ENCODE measurements around the gene HDGFL2. TPM values are rescaled to one million over a fixed set of nuclear protein-coding genes. Genes with fewer than 3 reads are reported as not detected.

HDGFL2 gene
- polyA plus RNA-seq (ENCODE audit: insufficient read length in 12 of 12) = 10 to 100 TPM in 11 of 12 donors, not detected in 1; 46.8 to 76.7 (median 51.3) TPM
- long read RNA-seq, donor 1, transcript HDGFL2-208 (16 exons, 2,281 nt) = major isoform, 5 of 15 reads
- long read RNA-seq, donor 1, partial matches to known transcripts = 7 of 15 reads
- long read RNA-seq, donor 1, other reads (novel, unspliced or antisense) = 0 of 15 reads
- long read RNA-seq, donor 2, transcript HDGFL2-208 (16 exons, 2,281 nt) = major isoform, 7 of 8 reads
- long read RNA-seq, donor 2, partial matches to known transcripts = 0 of 8 reads
- long read RNA-seq, donor 2, other reads (novel, unspliced or antisense) = 0 of 8 reads
- long read RNA-seq, donor 3, partial matches to known transcripts = 0 of 4 reads
- long read RNA-seq, donor 3, other reads (novel, unspliced or antisense) = 0 of 4 reads
- long read RNA-seq, donor 4, partial matches to known transcripts = 0 of 4 reads
- long read RNA-seq, donor 4, other reads (novel, unspliced or antisense) = 0 of 4 reads
- long read RNA-seq, donor 5, transcript HDGFL2-210 (16 exons, 2,255 nt) = minor isoform, 8 of 18 reads
- long read RNA-seq, donor 5, transcript HDGFL2-208 (16 exons, 2,281 nt) = major isoform, 10 of 18 reads
- long read RNA-seq, donor 5, partial matches to known transcripts = 0 of 18 reads
- long read RNA-seq, donor 5, other reads (novel, unspliced or antisense) = 0 of 18 reads
- long read RNA-seq, donor 6, transcript HDGFL2-208 (16 exons, 2,281 nt) = major isoform, 8 of 20 reads
- long read RNA-seq, donor 6, partial matches to known transcripts = 11 of 20 reads
- long read RNA-seq, donor 6, other reads (novel, unspliced or antisense) = 0 of 20 reads
- long read RNA-seq, donor 7, transcript HDGFL2-208 (16 exons, 2,281 nt) = major isoform, 8 of 15 reads
- long read RNA-seq, donor 7, partial matches to known transcripts = 6 of 15 reads
- long read RNA-seq, donor 7, other reads (novel, unspliced or antisense) = 0 of 15 reads
- long read RNA-seq, donor 8, transcript HDGFL2-208 (16 exons, 2,281 nt) = major isoform, 12 of 54 reads
- long read RNA-seq, donor 8, partial matches to known transcripts = 39 of 54 reads
- long read RNA-seq, donor 8, other reads (novel, unspliced or antisense) = 0 of 54 reads
- long read RNA-seq, donor 9, transcript HDGFL2-208 (16 exons, 2,281 nt) = major isoform, 5 of 17 reads
- long read RNA-seq, donor 9, partial matches to known transcripts = 8 of 17 reads
- long read RNA-seq, donor 9, other reads (novel, unspliced or antisense) = 0 of 17 reads
- long read RNA-seq, donor 10, transcript HDGFL2-208 (16 exons, 2,281 nt) = major isoform, 13 of 27 reads
- long read RNA-seq, donor 10, partial matches to known transcripts = 13 of 27 reads
- long read RNA-seq, donor 10, other reads (novel, unspliced or antisense) = 0 of 27 reads
- long read RNA-seq, donor 11, transcript HDGFL2-208 (16 exons, 2,281 nt) = major isoform, 6 of 15 reads
- long read RNA-seq, donor 11, partial matches to known transcripts = 6 of 15 reads
- long read RNA-seq, donor 11, other reads (novel, unspliced or antisense) = 0 of 15 reads

DNA sequence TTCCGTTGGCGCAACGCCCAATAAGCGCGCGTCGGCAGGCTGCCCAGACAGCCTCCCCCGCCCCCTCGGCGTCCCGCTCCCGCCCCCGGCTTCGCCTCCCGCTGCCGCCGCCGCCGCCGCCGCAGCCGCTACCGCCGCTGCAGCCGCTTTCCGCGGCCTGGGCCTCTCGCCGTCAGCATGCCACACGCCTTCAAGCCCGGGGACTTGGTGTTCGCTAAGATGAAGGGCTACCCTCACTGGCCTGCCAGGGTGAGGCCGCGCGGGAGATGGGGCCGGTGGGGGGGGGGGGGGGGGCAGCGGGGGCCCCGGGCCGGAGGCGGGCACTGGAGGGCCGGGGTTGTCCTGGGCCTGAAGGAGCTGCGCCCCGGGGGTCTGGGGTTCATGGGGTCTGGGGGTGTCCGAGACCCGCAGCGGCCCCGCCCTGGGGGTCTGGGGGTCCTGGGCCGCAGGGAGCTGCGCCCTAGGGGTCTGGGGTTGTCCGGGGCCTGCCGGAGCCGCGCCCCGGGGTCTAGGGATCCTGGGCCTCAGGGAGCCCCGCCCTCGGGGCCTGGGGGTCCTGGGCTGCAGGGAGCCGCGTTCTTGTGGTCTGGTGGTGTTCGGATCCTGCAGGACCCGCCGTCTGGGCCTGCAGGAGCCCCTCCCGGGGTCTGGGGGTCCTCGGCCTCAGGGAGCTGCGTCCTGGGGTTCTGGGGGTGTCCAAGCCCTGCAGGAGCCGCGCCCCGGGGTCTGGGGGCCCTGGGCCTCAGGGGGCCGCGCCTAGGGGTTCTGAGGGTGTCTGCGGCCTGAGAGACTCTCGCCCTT lies at the start of gene HDGFL2:
TSS of gene HDGFL2 (plus strand) at position 124 of the 801 bp plus-strand sequence. CDS start at position 178, 54 bp downstream.
- DNase-seq = no peak

DNA sequence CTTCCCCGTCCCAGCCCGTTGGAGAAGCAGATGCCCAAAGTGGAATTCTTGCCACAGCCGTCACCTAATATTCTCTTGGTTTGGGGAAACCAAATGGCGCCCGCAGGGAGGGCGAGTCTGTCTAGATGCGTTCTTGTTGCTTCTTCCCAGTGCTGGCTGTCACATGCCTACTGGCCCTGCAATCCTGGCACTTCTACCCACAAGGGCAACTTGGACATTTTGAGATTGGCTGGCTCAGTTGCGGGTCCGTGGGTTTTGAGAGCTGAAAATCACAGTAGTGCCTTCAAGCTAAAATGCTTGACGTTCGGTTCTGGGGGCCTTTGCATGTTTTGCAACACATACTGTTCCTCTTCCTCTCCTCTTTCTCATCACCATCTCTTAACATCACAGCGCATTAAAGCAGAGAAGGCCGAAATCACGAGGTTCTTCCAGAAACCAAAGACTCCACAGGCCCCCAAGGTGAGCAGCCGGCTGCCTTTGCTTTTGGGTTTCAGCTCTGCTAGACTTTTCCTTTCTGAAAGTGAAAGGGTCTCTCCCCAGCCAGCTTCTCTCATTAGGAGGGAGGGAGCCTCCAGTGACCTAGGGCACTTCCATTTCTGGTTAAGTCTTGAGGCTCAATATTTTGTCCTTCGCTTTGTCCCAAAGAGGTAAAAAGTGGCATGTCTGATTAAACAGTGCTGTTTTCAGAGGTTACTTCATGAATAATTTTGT lies 48.5 kb upstream of the HDGFL2 start:
- DNase-seq = no peak

DNA sequence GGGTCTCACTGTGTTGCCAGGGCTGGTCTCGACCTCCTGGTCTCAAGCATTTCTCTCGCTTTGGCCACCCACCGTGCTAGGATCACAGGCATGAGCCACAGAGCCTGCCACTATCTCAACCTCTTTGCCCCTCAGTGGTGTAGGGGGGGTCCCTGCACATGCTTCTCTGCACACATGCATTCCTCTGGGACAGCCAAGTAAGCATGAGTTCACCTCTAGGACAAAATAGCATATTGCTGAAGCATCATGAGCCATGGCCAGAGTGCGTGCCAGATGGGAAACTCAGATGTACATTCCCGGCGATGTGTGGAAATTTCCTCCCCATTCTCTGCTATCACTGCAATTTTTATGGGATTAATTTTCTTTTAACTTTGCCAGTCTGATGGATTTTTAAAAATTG lies 46.6 kb upstream of the HDGFL2 start:
- DNase-seq = no peak

DNA sequence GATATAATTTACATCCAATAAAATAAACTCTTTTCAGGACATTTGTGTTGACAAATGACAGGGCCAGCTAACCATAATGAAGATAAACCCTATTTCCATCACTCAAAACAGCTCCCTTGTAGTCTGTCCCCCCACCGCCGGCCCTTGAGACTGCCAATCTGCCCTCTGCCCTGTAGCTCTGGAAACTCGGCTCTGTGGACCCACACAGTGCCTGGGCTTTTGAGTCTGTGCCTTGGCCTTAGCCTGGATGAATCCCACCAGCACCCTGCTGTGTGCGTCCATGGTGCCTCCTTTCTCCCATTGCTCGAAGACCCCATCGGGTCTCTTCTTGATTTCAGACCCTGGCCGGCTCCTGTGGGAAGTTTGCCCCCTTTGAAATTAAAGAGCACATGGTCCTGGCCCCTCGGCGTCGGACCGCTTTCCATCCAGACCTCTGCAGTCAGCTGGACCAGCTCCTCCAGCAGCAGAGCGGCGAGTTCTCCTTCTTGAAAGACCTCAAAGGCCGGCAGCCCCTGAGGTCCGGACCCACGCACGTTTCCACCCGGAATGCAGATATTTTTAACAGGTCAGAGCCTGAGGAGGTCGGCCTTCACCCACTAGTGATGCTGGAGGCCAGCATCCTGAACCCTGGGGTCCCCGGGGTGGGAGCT lies 43.6 kb upstream of the HDGFL2 start:
- no peak for DNase-seq

DNA sequence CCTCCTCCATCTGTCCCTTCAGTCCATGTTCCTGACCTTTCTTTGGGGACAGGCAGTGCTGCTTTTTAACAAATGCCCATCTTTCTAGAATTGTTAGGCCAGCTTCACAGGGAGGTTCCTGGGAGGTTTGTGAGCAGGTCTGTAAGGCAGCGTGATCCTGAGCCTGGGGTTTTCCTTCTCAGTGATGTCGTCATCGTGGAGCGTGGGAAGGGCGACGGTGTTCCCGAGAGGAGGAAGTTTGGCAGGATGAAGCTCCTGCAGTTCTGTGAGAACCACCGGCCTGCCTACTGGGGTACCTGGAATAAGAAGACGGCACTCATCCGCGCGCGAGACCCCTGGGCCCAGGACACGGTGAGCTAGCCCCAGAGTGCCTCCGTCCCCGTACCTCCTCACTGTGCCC lies 42.8 kb upstream of the HDGFL2 start:
- DNase-seq = no peak

DNA sequence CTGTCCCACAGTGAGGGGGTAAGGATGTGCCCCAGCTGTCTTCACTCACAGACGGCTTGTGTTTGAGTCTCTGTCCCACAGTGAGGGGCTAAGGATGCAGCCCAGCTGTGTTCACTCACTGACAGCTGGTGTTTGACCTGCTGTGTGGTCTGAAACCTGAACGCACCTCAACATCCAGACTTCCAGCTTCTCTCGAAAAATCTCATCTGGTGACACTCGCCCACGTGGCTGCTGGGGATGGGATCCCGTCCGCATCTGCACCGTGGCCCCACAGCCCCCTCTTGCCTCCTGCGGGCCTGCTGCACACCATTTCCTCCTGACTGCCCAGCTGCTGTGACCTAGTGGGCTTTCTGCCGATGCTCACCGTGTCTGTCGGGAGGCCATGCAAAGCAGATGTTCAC lies 42.3 kb upstream of the HDGFL2 start:
- DNase-seq = no peak

DNA sequence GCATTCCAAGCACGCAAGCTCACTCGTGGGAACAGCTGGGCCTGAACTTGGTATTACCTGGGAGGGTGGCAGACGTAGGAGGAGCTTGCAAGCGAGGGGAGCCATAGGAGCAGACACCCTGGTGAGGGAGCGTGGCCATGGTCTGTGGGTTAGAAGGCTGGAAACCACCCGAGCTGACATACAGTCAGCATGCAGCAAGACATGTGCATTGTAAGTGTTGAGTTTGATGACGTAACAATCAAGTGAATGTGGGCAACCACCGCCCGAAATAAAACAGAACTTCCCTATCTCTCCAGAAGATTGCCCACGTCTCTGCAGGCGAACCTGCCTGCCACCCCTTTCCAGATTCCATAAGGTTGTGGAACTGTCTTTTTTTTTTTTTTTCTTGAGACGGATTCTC lies 41.3 kb upstream of the HDGFL2 start:
- DNase-seq = no peak

DNA sequence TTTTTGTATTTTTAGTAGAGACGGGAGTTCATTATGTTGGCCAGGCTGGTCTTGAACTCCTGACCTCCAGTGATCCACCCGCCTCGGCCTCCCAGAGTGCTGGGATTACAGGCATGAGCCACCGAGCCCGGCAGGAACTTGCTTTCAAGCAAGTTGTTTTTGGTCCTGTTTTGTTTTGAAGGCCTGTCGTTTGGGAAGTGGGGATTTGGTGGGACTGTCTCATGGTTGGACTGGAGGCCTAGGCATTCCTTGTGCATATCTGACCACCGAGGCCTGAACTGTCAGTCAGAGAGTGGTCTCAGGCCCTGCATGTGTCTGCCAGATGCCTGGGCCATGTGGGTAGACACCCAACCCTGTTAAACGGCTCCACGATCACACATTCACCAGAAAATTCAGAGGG lies 40.8 kb upstream of the HDGFL2 start:
- DNase-seq = no peak

DNA sequence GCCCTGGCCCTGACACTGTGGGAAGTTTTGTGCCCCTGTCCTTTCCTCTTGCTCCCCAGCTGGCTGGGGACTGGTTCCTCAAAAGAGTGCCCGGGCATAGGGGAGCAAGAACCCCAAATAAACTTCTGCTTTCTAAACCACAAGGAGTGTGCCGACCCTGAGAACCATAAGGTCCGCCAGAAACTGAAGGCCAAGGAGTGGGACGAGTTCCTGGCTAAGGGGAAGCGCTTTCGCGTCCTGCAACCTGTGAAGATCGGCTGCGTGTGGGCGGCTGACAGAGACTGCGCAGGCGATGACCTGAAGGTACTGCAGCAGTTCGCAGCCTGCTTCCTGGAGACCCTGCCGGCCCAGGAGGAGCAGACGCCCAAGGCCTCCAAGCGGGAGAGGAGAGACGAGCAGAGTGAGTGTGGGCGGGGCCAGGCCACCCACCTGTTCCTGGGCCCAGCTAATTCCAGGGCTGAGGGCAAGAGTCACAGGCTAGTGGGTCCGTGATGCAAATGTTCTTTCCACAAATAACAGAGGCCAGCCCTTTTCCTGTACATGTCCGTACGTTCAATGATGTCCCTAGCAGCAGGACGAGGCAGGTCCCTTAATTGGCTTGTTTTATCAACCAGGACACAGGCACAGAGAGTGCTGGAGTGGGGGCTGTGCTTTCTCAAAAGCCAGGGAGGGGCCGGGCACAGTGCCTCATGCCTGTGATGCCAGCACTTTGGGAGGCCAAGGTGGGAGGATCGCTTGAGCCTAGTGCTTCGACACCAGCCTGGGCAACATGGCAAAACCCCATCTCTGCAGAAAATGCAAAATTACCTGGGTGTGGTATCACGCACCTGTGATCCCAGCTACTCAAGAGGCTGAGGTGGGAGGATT lies 40.1 kb upstream of the HDGFL2 start:
- DNase-seq = no peak

DNA sequence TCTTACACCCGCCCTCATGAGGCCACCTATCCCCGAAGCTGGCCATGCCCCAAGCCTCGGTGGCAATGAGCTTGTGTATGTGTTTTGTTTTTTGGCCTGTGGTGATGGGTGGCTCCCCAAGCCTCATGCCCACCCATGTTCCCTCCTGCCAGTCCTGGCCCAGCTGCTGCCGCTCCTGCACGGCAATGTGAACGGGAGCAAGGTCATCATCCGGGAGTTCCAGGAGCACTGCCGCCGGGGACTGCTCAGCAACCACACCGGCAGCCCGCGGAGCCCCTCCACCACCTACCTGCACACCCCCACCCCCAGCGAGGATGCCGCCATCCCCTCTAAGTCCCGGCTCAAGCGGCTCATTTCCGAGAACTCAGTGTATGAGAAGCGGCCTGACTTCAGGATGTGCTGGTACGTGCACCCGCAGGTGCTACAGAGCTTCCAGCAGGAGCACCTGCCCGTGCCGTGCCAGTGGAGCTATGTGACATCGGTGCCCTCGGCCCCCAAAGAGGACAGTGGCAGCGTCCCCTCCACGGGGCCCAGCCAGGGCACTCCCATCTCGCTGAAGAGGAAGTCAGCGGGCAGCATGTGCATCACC lies 39.1 kb upstream of the HDGFL2 start:
- DNase-seq = no peak

DNA sequence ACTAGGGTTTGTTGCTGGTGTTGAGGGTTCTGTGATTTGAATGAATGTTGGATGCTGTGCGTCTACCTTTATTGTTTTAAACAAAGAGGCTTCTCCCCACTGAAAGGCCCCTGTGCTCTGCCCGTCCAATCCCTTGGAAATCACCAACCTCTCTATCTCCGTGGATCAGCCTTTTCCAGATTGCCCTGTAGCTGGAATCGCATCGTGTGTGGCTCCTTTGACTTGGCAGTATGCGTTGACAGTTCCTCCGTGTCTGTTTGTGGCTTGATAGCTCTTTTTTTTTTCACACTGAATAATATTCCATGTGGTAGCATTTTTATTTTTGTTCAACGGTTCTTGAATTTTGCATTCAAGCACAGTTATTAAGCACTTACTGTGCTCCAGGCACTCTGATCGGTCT lies 37.7 kb upstream of the HDGFL2 start:
- no peak for DNase-seq

DNA sequence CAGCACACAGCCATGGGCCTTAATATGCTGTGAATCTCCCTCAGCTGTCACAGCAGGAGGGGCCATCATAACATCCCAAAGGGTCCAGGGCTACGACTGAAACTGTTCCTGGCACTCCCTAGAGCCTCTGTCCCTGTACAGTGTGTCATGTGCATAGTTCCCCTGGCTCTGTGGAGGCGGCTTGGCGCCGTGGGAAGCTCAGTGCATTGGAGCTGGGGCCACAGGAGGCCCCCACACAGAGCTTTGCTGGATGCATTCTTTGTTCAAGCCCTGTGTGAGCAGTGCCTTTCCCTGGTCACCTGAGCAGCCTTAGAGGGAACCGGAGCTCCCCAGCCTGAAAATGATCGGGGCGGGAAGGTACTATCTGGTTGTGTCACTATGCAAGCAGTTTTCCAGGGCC lies 35.9 kb upstream of the HDGFL2 start:
- DNase-seq = no peak

DNA sequence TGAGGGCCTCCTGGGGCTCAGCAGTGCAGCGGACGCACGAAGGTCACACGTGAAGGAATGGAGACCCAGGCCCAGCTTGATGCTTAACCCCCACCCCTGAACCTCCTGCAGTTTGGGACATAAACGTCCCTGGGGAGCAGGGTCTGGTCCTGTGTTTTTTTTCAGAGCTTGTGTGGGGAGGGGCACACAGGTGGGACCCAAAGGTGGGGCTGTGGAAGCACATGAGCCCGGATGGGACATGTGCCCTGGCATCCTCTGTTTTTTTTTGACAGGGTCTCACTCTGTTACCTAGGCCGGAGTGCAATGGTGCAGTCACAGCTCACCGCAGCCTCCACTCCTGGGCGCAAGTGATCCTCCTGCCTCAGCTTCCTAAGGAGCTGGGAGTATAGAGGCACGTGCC lies 35.0 kb upstream of the HDGFL2 start:
- no peak for DNase-seq

DNA sequence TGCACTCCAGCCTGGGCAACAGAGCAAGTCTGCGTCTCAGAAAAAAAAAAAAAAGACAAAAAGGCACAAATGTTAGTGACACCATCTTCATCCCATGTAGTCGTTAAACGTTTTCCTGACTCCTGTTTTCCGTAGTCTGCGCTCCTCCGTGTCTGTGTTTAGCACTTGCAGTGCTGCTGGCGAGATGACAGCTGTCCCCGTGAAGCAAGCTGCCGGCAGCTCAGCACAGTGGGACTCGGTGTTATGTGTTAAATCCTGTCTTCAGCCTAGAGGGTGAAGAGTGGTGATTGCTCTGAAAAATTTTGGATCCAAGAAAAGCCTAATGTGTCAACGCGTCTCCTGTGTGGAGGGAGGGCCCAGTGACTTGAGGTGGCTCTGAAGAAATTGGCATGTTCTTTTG lies 32.9 kb upstream of the HDGFL2 start:
- no peak for DNase-seq

DNA sequence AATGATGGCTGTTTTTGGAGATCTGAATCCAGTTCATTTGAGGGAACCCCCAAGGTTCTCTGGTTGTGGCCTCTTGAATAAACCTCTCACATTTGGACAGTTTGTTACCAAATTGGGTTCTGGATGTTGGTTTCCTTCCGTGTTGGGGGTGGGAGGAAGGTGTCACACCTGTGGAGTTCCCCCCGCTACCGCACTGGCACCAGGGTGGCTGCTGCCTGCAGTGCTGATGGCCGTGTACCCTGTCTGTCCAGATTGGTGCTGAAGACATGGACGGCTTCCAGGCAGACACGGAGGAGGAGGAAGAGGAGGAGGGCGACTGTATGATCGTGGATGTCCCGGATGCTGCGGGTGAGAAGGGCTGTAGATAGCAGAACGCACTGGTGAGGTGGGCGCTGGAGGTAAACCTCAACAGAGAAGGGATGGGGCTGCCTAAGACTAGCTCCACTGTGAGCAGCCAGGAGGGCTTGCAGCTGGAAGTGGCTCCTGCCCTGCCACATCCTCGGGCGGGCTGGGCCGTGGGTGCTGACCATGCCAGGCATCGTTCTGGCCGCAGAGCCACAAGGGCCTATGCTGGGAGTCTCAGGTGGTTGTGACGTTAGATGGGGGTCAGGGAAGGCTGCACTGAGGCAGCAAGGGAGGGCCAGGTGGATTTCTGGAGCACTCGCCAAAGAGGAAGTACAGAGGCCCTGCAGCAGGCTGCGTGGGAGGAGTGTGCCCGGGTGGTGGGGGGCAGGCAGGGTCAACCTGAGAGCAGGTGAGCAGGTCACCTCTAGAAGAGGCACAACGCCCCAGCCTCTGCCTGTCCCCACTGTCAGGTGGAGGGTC lies 29.9 kb upstream of the HDGFL2 start:
- no peak for DNase-seq

DNA sequence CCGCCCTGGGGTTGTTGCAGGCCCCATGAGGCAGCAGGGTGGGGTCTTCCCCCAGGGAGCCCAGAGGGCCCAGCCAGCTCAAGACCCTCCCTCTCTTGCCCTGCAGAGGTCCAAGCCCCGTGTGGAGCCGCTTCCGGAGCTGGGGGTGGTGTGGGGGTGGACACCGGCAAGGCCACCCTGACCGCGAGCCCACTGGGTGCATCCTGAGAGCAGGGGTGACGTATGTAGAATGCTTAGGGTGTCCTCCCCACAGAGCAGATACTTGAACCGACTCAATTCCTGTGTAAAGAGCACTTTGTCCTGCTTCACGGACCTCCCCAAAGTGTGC lies 29.3 kb upstream of the HDGFL2 start:
- DNase-seq = no peak

DNA sequence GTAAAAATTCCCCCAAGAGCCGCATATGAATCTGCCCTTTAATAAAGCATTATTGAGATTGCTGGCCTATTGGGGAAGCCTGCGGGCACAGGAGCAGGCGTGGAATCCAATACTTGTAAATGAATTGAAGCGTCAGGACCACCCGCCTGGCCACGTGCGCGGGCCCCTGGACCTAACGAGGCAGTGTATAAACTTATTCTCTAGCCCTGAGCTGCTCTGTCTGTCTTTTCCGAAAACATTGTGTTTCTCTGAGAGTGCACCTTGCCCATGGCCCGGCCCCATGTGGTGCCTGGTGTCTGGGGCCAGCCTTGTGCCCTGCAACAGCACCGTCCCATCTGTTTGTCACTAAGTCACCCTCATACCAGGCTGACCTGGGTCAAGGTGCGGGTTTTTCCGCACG lies 28.9 kb upstream of the HDGFL2 start:
- no peak for DNase-seq
